HepG2 (cell line): ENCODE data around the gene PNPLA2. TPM values are rescaled to one million over a fixed set of nuclear protein-coding genes. Genes with fewer than 3 reads are reported as not detected.

ENCODE experiments used
- ATAC-seq: fragments of 200-7000 bp; cut with Tn5 transposase; 3 replicates; pipeline ENCODE4 v1.9.1; 2020; ENCODE audit warnings: mild to moderate bottlenecking, moderate library complexity
- BruUV-seq: library from RNA; stranded (reverse); fragments of 400-500 nt; replicated peaks from 2 replicates; lab custom pipeline; 2021; lab: Mats Ljungman, UMichigan
- CTCF ChIA-PET: fragments of 300-600 bp; formaldehyde crosslinking; extraction: SDS; loops from one replicate; lab custom pipeline; 2021; ENCODE audit warnings: low total read pairs, inconsistent platforms, low intra/inter-chr PET ratio; lab: Yijun Ruan, JAX
- POLR2A ChIA-PET: fragments of 350-600 bp; sonication (Branson Sonifier 250); formaldehyde crosslinking; loops from one replicate; lab custom pipeline; 2020; ENCODE audit warnings: antibody characterized with exemption, inconsistent platforms; lab: Yijun Ruan, JAX
- DNase-seq: peaks from one replicate; pipeline ENCODE4 v3.0.0-alpha.2; 2015; ENCODE audit warnings: low spot score
- FAIRE-seq: peaks from 3 replicates; lab custom pipeline; 2011; peaks lifted over from hg19 to GRCh38; lab: Jason Lieb, UNC
- H2AFZ ChIP-seq: one replicate; pipeline ENCODE4 v1.6.1; 2011; ENCODE audit warnings: low read length, inconsistent platforms
- H3K27ac ChIP-seq: fragments of 300-600 bp; 3 replicates; pipeline ENCODE4 v1.8.0; 2011; ENCODE audit warnings: mixed run types, mild to moderate bottlenecking, mixed read lengths, low read length, inconsistent platforms; ENCODE audit not compliant: insufficient read depth; ENCODE audit errors: extremely low read length
- H3K27me3 ChIP-seq, 2 experiments: fragments of 200-600 bp in 1 of 2; 2 replicates in 1 of 2; 3 replicates in 1 of 2; pipeline versions ENCODE4 v1.6.0 to v1.8.0; 2011; ENCODE audit warnings: low read length in 2 of 2, mild to moderate bottlenecking in 2 of 2, moderate library complexity in 2 of 2, inconsistent platforms in 1 of 2; ENCODE audit not compliant: insufficient read depth in 2 of 2, control insufficient read depth in 1 of 2
- H3K36me3 ChIP-seq, 2 experiments: fragments of 200-600 bp in 1 of 2; replicated peaks in 1 of 2; 2 replicates in 1 of 2; 3 replicates in 1 of 2; pipeline versions ENCODE4 v1.5.1 to v1.8.0; 2011; ENCODE audit warnings: low read length in 2 of 2, inconsistent platforms in 1 of 2; ENCODE audit not compliant: insufficient read depth in 2 of 2, control insufficient read depth in 1 of 2
- H3K4me1 ChIP-seq: 2 replicates; pipeline ENCODE4 v1.5.1; 2012; ENCODE audit warnings: low read length, inconsistent platforms; ENCODE audit not compliant: insufficient read depth
- H3K4me2 ChIP-seq: 2 replicates; pipeline ENCODE4 v1.6.0; 2011; ENCODE audit warnings: low read depth, low read length, inconsistent platforms
- H3K4me3 ChIP-seq, 3 experiments: fragments of 200-600 bp in 1 of 3; sonication (generic), shearing (Covaris generic) in 1 of 3; replicated peaks in 1 of 3; 2 replicates each; pipeline ENCODE4 v1.5.1; 2011 to 2016; ENCODE audit warnings: low read length in 3 of 3, inconsistent platforms in 2 of 3, low read depth in 2 of 3, mild to moderate bottlenecking in 2 of 3, control low read depth in 1 of 3, mixed read lengths in 1 of 3; ENCODE audit not compliant: insufficient read depth in 1 of 3
- H3K79me2 ChIP-seq: one replicate; pipeline ENCODE4 v1.6.1; 2011; ENCODE audit warnings: low read length, inconsistent platforms; ENCODE audit not compliant: insufficient read depth
- H3K9ac ChIP-seq: 2 replicates; pipeline ENCODE4 v1.6.0; 2011; ENCODE audit warnings: mild to moderate bottlenecking, low read depth, low read length, inconsistent platforms; ENCODE audit not compliant: insufficient read depth
- H3K9me3 ChIP-seq: 2 replicates; pipeline ENCODE4 v1.5.1; 2012; ENCODE audit warnings: mild to moderate bottlenecking, low read length
- H4K20me1 ChIP-seq: 2 replicates; pipeline ENCODE4 v1.6.0; 2011; ENCODE audit warnings: inconsistent platforms, mild to moderate bottlenecking, low read length, moderate library complexity; ENCODE audit not compliant: insufficient read depth
- AGO2 ChIP-seq: fragments of 200-400 bp; formaldehyde crosslinking; optimal IDR thresholded peaks from 2 replicates; pipeline ENCODE3; 2017; ENCODE audit warnings: mild to moderate bottlenecking, low read depth, low read length, moderate library complexity
- AHDC1 ChIP-seq: sonication (generic); formaldehyde crosslinking; IDR thresholded peaks from 2 replicates; pipeline ENCODE4 v1.5.1; 2020; ENCODE audit warnings: mild to moderate bottlenecking, missing genetic modification reagents, borderline replicate concordance
- BCLAF1 ChIP-seq: fragments of 450-650 bp; IDR thresholded peaks from 2 replicates; pipeline ENCODE4 v1.6.1; 2017; ENCODE audit warnings: mild to moderate bottlenecking
- CTCF ChIP-seq: sonication (generic); formaldehyde crosslinking; IDR thresholded peaks from 2 replicates; pipeline ENCODE4 v1.5.0; 2020; ENCODE audit warnings: mild to moderate bottlenecking, missing genetic modification reagents, moderate library complexity
- NAIF1 ChIP-seq: sonication (generic); formaldehyde crosslinking; IDR thresholded peaks from 2 replicates; pipeline ENCODE4 v1.5.0; 2020; ENCODE audit warnings: mild to moderate bottlenecking, missing genetic modification reagents, borderline replicate concordance
- SOX6 ChIP-seq, 2 experiments: fragments of 450-650 bp in 1 of 2; sonication (generic) in 1 of 2; formaldehyde crosslinking in 1 of 2; IDR thresholded peaks; 2 replicates each; pipeline versions ENCODE4 v1.4.0 to v1.6.1; 2017 to 2020; ENCODE audit warnings: antibody characterized with exemption in 1 of 2, mild to moderate bottlenecking in 1 of 2, missing genetic modification reagents in 1 of 2
- SSRP1 ChIP-seq: IDR thresholded peaks from 2 replicates; pipeline ENCODE4 v1.6.1; 2016; ENCODE audit warnings: control low read depth
- TFAP4 ChIP-seq: sonication (generic); IDR thresholded peaks from 2 replicates; pipeline ENCODE4 v1.6.1; 2016; ENCODE audit warnings: low read depth, borderline replicate concordance
- WGBS: methylation state at CpG from one replicate; pipeline ENCODE4 v1.1.6; 2017; ENCODE audit warnings: low lambda C conversion rate; 5-methylcytosine and 5-hydroxymethylcytosine counted together
- in situ Hi-C: cut with HindIII; loops from 2 replicates; pipeline ENCODE4 v1.10.0; 2017; ENCODE audit warnings: low pct_unique_long_range_greater_than_20kb; ENCODE audit not compliant: extremely low pct_ligation_motif_present
- intact Hi-C: fragments of 100-400 bp; cut with micrococcal nuclease; formaldehyde crosslinking; loops from one replicate; pipeline ENCODE4 v1.10.0; 2022; ENCODE audit not compliant: unreplicated experiment
- polyA plus RNA-seq, 8 experiments: library from polyadenylated mRNA; depleted of rRNA in 3 of 8; stranded (reverse) in 7 of 8; unstranded in 1 of 8; fragments of >200 nt; fragmentation: Illumina TruSeq in 4 of 8; extraction: Trizol in 4 of 8; gene quantifications; 2 replicates each; pipeline versions ENCODE4 v1.2.1 to v1.2.3, GENCODE V29; 2011 to 2016; ENCODE audit warnings: low read depth in 4 of 8, missing spikeins in 1 of 8, mixed read lengths in 1 of 8; ENCODE audit not compliant: insufficient read depth in 1 of 8
- total RNA-seq, 5 experiments: library from RNA; depleted of rRNA; stranded (reverse); fragments of >200 nt; fragmentation: Illumina TruSeq; extraction: Trizol; gene quantifications; 2 replicates each; pipeline ENCODE4 v1.2.3, GENCODE V29; 2016; ENCODE audit warnings: low read depth in 1 of 5

PNPLA2 gene
- total and polyA plus RNA-seq, 2 of the 13 experiments (the other 11 are each of a cell fraction or from before 2014, with no cell fraction given): 10.5 to 43.2 TPM

GRCh38 chr11:869399-870126, 50.8 kb downstream of the PNPLA2 start (continued):
- TF ChIP-seq AHDC1 (no peak), AGO2 (peak; percentile 36), SOX6 (IDR thresholded peaks at IDR 0.05) (no peak), SOX6 (CRISPR knock-in tag; IDR thresholded peaks at IDR 0.05) (no peak)

- intact Hi-C loops (no loop called here), in situ Hi-C loops (no loop called here)
- CTCF ChIA-PET: interaction anchor here (1.0 kb wide), 1 partner anchor 181 kb away, joined by 3 read pairs; no protein-coding TSS in a partner anchor
- Histone ChIP-seq H3K27me3 (no peaks in the 10 kb centered on the region), H3K36me3 (peaks cover 0 to 10% of the 10 kb centered on the region in 2 experiments; a peak in 2 of 5 replicates), H3K4me3 (no peak overlapping the region), H3K4me2 (no peak overlapping the region), H2AFZ (no peak overlapping the region), H3K27ac (no peak overlapping the region), H4K20me1 (no peaks in the 10 kb centered on the region), H3K79me2 (no peaks in the 10 kb centered on the region), H3K9ac (no peak overlapping the region), H3K9me3 (no peaks in the 10 kb centered on the region), H3K4me1 (0 out of 2 replicates have a peak, but pooled peaks cover 8% of the 10 kb centered on the region)
- BruUV-seq: no TSS peak
- FAIRE-seq (no peak), ATAC-seq (peak; percentile 73), DNase-seq (peak; percentile 24)
- no CpG with 5 or more reads among the region's 8 CpGs for WGBS
- POLR2A ChIA-PET: no interaction called here
- TF ChIP-seq SSRP1 (0 out of 2 replicates have a peak, but pooled peaks have one; percentile 22), CTCF (peak; percentile 82), BCLAF1 (no peak), NAIF1 (no peak), TFAP4 (peak; percentile 37; the same call in 1 of the 2 replicates)
Observed at GRCh38 chr11:870127-870413, 51.4 kb downstream of the PNPLA2 start.
